Melanocyte of skin (primary cell): Measurements from ENCODE around the gene NBEA. TPM values are rescaled to one million over a fixed set of nuclear protein-coding genes. Genes with fewer than 3 reads are reported as not detected.

Source experiments
- small RNA-seq, 2 donors: library from RNA; depleted of rRNA; stranded (forward); fragments of <200 nt; gene quantifications; one replicate each; pipeline ENCODE3, GENCODE V24; 2012
- total RNA-seq, 2 donors: library from RNA; depleted of rRNA; stranded (reverse); fragments of >200 nt; gene quantifications; 2 replicates each; pipeline ENCODE4 v1.2.3, GENCODE V29; 2012

The NBEA gene
- total RNA-seq, result under 1 TPM; 0.33 to 0.34 TPM

GRCh38 chr13:34941835-34942731, at the start of gene NBEA:
NBEA (plus strand) TSS chr13:34942270; CDS start chr13:34942821, 551 bp downstream.

GRCh38 chr13:35475960-35476943, 534.2 kb downstream of the NBEA start, which contains the start of gene MAB21L1:
MAB21L1 (minus strand) TSS chr13:35476689; CDS start chr13:35476138, 551 bp downstream.

Small RNA genes within 50 kb of the gene (small RNA-seq; reads per million reads assigned to genes)
- 0 reads per million in 2 donors for gene RF00017
